HuH-7 (cell line): ENCODE results near the gene ZNF28.
"Not testable (repeated sequence)": the region's sequence is repeated elsewhere in the genome, so short reads cannot be mapped to it uniquely, and the experiment has no call there.

Experiments used
- DNase-seq: peaks from one replicate; pipeline ENCODE4 v3.0.0; 2011; ENCODE audit warnings: low spot score

Gene ZNF28

DNA sequence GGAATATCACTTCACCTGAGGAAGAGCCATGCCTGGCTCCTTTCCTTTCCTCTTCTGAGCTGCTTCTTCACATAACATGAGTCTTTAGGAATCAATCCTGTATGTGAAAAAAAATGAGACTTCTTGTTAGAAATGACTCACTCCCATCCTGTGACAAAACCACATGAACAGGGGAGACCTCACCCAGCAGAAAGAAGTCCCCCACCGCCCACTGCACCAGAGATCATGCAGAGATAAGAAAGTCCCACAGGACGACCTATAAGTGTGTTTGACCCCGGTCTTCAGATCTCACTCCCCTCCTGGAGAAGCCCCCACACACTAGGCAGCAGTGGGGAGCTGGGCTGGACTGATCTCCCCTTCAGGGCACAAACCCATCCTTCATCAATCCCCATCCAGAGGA, 42.6 kb downstream of the ZNF28 start:
- DNase-seq, result no peak

DNA sequence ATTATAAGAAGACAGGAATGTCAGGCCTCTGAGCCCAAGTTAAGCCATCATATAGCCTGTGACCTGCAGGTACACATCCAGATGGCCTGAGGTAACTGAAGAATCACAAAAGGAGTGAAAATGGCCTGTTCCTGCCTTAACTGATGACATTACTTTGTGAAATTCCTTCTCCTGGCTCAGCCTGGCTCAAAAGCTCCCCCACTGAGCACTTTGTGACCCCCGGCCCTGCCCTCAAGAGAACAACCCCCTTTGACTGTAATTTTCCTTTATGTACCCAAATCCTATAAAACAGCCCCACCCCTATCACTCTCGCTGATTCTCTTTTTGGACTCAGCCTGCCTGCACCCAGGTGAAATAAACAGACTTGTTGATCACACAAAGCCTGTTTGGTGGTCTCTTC, 65.0 kb downstream of the ZNF28 start:
- DNase-seq, result not testable (repeated sequence)

DNA sequence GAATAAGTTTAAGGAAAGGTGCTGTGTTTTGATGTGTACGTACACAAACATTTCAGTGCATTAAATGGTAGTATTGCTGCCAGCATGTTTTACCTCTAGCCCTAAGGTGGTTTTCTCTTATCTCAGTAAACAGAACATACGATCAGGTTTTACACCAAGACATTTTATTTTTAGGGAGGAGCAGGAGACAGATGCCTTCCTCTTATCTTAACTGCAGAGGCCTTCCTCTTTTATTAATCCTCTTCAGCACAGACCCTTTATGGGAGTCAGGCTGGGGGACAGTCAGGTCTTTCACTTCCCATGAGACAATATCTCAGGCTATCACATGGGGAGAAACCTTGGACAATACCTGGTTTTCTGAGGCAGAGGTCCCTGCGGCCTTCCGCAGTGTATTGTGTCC, 71.7 kb downstream of the ZNF28 start:
- no peak for DNase-seq

DNA sequence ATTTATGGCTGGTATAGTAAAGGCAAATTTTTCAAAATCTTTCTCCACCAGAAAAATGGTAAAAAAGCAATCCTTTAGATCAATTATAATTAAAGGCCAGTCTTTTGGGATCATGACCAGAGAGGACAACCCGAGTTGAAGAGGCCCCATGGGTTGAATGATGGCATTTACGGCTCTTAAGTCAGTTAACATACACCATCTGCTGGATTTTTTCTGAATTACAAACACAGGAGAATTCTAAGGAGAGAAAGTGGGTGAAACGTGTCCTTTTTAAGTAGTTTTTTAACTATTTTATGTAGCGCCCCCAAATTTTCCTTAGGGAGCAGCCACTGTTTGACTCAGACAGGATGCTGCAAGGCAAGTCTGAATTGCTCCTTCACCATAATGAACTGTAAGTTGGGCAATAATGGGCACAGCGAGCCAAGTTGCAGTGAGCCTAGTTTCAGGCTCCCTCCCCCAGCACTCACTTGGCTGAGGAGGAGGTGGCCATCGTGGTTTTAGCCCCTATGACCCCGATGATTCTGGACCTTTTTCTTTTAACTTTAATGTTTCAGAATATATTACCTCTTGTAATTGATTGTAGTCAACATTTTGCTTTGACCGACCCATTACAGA, 73.0 kb downstream of the ZNF28 start:
- no peak for DNase-seq
